GM19239 (cell line): ENCODE measurements around the gene BBS9.
"Not testable (repeated sequence)": the region's sequence is repeated elsewhere in the genome, so short reads cannot be mapped to it uniquely, and the experiment has no call there.

Experiments used
- DNase-seq: peaks from one replicate; pipeline ENCODE4 v3.0.0; 2011; ENCODE audit warnings: low spot score; ENCODE audit not compliant: insufficient read length
- FAIRE-seq: peaks from 2 replicates; lab custom pipeline; 2011; peaks lifted over from hg19 to GRCh38; lab: Jason Lieb, UNC

The BBS9 gene

DNA sequence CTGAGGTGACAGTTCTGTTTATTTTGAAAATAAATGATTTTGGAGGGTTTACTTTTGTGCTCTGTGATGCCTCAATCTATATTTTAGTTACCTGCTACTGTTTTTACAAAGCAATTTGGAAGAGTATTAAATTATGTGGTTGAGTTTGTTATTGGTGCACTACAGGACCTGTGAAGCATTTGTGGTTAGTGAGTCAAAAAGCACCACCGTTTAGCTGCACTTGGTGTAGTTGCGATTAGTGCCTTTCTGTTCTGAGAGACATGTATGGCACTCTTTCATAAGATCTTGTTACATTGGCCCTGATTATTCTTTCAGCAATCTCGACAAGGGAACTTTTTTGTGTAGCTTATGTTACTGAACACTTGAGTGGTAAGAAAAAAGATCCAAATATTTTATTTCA is 132.2 kb downstream of the BBS9 start:
- DNase-seq, result no peak
- no peak for FAIRE-seq

DNA sequence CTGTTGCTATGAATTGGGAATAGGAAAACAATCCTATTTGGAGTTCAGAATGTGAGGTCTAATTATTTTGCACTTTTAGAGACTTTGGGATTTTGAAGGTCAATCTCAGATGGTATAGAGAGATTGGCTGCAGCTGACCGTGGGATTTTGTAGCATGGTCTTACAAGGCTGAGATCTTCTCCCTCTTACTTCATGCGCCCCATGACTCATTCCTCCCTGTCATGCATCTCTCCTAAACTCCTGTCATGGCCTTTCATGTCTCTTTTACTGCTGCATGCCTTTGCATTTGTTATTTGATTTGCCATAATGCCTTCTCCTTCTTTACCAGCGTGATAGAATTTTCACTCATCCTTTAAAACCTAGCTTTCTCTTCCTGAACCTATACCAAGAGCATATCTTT is 133.1 kb downstream of the BBS9 start:
- FAIRE-seq (no peak), DNase-seq (no peak)

DNA sequence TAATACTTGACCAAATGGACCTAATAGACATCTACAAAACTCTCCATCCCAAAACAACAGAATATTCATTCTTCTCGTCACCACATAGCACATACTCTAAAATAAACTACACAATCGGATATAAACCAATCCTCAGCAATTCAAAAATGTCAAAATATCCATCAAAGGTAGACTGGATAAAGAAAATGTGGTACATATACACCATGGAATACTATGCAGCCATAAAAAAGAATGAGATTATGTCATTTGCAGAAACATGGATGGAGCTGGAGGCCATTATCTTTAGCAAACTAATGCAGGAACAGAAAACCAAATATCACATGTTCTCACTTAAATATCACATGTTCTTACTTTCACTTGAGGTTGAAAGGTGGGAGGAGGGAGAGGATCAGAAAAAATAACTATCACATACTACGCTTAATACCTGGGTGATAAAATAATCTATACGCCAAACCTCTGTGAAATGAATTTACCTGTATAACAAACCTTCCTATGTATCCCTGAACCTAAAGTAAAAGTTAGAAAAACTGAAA is 142.5 kb downstream of the BBS9 start:
- DNase-seq, FAIRE-seq: not testable (repeated sequence)

DNA sequence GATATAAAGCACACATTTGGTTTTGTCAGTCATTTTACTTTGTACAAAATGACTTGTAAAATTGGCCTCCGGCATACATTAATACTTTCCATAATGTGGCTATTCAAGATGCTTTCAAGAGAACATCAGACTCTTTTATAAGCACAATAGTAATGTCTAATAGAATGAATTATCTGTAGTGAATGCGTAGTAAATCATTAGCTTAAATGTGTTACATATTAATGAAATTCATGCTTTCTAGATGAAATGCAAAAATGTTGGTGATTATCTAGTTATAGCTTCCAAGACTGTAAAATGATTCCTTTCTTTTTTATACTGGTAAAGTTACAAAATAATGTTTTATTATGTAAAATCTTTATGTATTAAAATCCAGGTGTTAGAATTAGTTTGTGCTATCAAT is 144.0 kb downstream of the BBS9 start:
- FAIRE-seq (no peak), DNase-seq (no peak)

DNA sequence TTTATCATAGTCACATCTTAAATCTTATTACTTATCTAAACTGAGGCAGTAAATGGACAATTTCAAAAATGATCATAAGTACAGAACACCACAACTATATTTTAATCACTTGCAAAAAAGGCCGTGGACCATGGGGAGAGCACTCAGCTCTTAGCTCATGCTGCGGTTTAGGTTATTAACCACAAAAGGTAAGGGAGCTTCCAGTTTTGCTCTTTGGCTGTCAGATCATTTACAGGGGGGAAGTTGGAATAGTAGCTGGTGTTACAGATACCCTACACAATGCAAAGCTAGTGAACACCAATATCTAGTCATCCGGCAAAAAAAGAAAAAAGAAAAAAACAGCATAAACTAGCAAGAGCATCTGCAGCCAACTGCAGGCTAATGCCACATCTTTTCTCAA is 147.0 kb downstream of the BBS9 start:
- FAIRE-seq, result no peak
- DNase-seq, result no peak

DNA sequence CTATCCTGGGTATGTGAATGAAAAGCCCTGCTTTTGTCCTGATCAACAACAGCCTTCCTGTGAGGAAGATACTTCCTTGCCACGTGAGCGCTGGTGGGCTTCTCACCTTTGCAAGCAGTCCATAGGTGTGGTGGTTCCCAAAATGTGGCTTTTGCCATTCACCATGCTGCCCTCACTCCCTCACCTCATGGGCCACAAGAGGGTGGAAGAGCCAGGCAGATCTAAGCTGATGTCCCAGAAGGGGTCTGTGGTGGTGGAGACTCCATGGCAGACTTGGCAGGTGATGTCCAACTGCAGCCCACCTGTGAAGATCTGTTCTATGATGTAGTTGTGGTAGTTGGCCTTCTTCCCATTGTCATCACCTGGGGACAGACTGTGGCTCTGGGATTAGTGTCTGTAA is 147.4 kb downstream of the BBS9 start:
- no peak for FAIRE-seq
- DNase-seq, result no peak

DNA sequence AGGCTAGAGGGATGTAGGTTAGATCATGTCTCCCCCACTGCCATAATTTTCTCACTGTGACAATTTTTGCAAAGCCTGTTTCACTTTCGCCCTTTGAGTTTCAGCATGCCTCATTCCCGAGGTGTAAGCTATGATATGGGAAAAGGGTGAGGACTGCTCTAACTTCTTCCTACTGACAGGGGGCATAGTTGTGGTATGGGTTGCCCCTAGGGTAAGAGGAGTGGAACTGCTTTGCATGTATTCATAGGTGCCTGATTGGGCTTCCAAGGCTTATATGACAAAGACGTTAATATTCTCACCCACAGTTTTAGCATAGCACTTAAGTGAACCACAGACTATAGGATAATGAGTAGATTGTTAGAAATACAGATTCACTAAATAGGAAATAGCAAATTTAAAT is 148.7 kb downstream of the BBS9 start:
- FAIRE-seq (no peak), DNase-seq (no peak)

DNA sequence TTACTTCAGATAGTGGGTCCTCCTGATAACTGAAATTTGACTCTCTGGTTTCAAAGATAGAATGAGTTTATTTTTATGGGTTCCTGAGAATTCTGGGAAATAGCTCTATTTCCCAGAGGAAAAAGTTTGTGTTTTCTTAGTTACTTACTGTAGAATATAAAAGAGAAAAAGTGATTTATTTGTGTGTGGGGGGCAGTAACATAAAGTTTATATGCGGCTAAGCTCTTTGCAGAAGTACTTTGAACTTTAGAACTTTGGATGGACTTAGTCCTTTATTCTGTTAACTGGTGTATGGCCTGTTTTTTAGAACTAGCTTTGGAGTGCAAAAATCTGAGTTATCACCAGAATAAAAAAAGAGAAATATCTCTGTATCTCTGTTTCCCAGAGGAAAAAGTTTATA is 157.1 kb downstream of the BBS9 start:
- DNase-seq (no peak), FAIRE-seq (no peak)

DNA sequence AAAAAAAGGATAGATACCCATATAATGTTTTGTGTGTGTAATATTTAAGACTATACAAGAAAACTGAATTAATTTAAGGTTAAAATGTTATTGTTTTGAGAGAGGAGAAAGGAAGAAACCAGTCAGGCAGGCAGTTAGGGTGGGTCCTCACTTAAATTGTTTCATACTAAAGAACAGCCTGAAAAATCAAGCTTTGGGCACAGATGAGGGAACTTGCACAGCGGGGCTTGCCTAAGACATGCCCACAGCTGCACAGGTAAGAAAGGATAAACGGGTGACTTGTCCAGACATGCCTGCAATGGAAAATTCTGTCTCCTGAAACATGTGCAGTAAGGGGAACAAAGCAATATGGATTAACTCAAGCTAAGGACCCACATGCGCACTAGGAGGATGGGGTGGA is 158.4 kb downstream of the BBS9 start:
- DNase-seq, result no peak

DNA sequence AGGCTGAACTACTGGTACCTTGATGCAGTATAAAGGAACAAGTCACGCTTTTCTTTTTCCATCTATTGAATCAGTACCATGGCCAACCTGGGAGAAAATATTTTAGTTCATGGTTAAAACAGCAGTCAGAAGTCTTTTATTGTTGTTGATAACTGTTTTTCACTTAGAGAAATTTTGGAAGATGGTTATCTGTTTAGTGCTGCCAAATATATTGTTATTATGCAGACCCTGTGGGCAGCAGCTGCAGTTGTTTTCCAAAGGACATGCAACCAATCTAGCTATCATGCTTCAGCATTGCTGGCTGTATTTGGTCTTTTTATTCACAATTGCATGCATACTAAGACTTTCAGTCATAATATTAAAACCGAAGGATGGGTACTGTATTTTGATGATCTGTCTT is 169.5 kb downstream of the BBS9 start:
- FAIRE-seq (no peak), DNase-seq (no peak)

More for the DNA sequence above, 158.4 kb downstream of the BBS9 start:
- FAIRE-seq, result no peak

DNA sequence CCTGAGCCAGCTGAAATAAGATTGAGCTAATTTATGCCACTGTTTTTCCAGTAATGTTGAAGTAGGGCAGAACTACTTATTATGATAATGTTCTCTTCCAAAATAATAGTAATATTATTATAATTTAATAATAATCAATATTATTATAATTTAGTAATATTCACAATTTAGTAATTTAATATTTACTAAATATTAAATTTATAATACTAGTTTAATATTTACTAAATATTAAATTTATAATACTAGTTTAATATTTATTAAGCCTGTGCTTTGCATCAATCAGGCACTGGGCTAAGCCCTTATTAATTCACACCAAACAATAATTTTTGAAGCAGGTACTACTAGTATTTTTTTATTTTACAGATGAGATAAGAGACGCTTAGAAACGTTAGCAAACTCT is 170.1 kb downstream of the BBS9 start:
- no peak for FAIRE-seq
- DNase-seq, result no peak

DNA sequence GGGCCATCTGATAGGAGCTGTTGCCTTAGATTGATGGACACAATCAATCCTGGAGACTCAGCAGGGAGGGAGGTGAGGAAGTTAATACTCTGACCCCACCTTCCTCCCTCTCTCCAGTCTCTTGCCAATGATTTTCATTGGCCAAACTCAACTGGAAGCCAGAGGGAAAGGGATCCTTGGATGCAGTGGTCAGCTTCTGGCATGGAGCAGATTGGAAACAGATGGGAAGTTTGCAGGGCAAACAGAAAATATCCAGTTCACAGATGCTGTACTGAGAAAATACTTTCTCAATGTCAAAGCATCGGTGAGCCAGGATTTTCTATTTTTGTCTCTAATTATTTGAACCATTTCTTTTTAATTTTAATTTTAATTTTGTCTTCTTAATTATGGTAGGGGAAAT is 170.8 kb downstream of the BBS9 start:
- FAIRE-seq, result no peak
- no peak for DNase-seq

DNA sequence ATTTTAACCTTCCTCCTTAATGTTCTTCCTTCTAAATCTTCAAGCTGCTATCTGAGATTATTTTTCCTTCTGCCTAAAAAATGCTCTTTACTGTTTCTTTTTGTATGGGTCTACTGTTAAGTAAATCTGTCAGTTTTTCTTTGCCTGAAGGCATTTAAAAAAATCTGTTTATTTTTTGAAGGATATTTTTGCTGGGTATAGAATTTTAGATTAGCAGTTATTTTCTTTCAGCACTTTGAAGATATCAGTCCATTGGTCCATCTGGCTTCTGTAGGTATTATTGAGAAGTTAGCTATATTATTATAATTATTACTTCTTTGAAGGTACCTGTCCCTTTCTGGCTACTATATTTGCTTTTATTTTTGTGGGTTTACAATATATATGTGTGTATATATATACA is 171.4 kb downstream of the BBS9 start:
- no peak for DNase-seq
- FAIRE-seq, result no peak

DNA sequence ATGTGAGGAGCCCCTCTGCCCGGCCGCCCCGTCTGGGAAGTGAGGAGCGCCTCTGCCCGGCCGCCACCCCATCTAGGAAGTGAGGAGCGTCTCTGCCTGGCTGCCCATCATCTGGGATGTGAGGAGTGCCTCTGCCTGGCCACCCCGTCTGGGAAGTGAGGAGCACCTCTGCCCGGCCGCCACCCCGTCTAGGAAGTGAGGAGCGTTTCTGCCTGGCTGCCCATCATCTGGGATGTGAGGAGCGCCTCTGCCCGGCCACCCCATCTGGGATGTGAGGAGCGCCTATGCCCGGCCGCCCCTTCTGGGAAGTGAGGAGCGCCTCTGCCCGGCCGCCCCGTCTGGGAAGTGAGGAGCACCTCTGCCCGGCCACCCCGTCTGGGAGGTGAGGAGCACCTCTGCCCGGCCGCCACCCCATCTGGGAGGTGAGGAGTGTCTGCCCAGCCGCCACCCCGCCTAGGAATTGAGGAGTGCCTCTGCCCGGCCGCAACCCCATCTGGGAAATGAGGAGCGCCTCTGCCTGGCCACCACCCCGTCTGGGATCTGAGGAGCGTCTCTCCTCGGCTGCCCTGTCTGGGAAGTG is 174.7 kb downstream of the BBS9 start:
- not testable (repeated sequence) for DNase-seq, FAIRE-seq

DNA sequence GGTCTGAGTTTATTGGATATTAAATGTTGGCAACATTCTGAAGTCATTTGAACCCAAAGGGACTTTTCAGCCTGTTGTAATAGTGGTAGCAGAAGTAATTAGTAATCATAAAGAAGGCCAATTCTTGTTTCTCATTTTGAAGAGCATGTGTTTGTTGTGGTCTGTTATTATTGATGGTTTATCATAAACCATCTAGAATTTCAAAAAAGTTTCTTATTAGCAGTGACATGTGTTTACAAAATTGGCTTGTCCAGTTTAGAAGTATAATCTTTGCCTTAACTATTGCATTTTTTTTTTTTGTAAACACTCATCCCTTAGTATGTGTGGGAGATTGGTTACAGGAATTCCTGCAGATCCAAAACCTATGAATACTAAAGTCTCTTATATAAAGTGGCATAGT is 177.8 kb downstream of the BBS9 start:
- no peak for FAIRE-seq
- DNase-seq, result no peak

DNA sequence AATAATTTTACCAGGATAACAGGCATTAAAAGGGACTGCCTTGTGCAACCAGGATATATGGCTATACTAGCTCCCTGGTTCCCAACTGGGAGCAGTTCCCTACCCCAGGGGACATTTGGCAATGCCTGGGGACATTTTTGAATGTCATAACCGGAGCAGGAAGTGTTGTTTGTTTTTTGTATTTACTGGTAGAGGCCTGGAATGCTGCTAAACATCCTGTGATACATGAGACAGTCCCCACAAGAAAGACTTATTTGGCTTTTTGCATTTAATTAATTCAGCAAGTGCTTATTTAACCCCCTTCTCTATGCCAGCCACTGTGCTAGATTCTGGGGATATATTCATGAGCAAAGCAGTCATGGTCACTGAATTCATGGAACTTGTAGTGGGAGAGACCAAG is 181.2 kb downstream of the BBS9 start:
- FAIRE-seq (no peak), DNase-seq (no peak)

DNA sequence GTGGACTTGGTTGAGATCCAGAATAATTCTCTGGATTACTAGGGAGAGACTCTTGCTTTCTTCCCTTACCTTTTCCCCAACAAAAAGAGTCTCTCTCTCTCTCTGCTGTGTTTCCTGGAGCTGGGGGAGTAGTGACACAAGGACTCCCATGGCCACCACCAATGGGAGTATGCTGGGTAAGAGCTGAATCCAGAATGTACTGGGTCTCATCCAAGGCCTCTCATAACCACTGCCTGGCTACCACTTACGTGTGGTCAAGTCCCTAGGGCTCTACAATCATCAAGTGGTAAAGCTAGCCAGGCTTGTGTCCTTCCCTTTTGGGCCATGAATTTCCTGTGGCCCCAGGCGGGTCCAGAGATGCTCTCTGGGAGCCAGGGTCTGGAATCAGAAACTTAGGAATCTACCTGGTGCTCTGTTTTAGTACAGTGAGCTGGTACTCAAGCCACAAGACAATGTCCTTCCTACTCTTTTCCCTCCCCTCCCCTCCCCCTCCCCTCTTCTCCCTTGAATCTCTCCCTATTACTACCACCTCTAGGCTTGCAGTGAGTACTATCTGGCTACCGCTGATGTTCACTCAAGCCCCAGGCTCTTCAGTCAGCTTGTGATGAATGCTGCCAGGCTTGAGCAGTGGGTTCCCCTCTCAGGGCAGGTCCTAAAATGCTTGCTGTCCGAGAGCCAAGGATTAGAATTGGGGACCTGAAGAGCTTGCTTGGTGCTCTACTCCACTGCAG is 196.6 kb downstream of the BBS9 start:
- DNase-seq (no peak), FAIRE-seq (no peak)

DNA sequence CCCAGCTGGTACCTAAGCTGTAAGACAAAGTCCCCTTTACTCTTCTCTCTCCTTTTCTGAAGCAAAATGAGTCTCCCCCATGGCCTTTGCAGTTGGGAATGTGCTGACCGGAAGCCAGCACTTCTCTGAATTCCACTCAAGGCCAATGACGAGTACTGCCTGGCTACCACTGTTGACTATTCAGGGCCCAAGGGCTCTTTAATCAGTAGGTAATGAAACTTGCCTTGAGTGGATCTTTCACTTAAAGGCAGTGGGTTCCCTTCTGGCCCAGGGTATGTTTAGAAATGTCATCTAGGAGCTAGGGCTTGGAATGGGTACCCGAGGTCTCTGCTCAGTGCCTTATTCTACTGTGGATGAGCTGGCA is 197.1 kb downstream of the BBS9 start:
- FAIRE-seq (no peak), DNase-seq (no peak)

DNA sequence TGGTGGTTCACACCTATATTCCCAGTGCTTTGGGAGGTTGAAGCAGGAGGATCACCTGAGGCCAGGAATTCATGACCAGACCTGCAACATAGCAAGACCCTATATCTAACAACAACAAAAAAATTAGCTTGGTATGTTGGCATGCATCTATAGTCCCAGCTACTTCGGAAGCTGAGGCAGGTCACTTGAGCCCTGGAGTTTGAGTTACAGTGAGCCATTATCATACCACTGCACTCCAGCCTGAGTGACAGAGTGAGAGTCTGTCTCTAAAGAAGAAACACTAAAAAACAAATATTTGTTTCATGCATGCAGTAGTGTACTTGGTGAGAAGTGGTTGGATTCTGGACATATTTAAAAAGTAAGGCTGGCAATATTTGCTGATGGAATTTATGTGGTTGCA is 198.1 kb downstream of the BBS9 start:
- no peak for DNase-seq
- FAIRE-seq, result no peak

DNA sequence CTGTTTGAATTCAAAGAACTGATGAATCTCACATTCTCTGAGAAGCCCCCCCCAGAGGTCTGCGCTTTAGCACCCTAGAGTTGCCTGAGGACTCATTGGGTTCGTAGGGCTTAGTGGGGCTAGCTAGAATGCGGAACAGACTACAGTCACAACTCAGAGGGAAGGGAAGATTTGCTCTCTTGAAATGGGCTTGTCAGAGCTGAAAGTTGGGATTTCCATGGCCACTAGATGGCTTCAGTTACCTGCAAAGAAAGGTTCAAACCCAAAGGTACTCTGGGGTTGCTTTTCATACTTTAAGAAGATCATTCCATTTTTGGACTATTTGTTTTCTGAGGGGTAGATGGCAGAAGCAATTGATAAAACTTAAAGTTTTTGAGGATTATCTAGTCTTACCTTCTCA is 205.0 kb downstream of the BBS9 start:
- FAIRE-seq (no peak), DNase-seq (no peak)

DNA sequence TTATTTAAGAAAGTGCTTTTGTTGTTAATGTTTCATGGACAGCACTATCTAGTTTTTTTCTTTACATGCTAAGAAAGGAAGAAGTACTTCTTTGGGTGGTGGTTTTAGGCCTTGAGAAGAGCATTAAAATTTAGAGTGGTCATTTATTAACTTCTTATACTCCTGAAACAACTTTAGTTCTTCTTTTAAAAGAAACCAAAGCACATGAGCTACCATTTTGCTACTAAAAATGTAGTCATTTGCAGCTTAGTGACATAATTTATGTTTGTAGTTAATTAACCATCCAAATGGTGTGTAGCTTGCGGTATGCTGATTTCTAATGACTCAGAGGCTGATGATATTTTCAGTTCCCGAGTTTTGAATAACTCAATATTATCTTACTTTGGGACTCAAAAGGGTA is 207.5 kb downstream of the BBS9 start:
- DNase-seq (no peak), FAIRE-seq (no peak)
